ENCODE results near the gene MAGEB17.
"Not testable (repeated sequence)": the region's sequence is repeated elsewhere in the genome, so short reads cannot be mapped to it uniquely, and the experiment has no call there.

The MAGEB17 gene

DNA sequence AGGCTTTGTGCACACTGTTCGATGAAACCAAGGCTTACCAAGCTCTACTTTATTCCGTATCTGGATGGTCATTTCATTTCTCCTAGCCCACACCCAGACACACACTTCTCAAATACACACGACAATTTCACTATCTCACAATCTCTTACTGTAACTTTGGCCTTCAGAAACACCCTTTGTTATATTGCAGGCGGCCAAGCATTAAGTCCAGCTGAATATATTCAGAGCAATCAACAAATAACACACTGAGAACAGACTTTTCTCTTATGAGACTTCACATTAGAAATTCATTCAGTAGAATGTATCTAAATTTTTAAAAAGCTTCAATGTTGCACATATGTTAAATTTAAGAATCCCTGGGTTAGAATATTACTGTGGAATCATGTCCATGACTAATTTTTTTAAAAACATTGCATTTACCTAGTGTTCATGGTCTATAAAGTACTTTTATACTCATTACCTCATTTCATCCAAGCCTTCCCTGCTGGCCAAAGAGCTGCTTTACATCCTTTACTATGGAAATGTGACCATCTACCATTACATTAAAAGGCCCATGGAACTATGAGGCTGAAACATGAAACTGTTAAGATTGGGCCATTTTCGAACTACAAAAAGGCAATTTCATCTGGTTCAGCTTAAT lies 10.5 kb upstream of the MAGEB17 start:
- no peak for DNase-seq (ENCODE audit: low read depth in 2 of 2)

GRCh38 chrX:16160729-16161128 lies 6.6 kb upstream of the MAGEB17 start:
- DNase-seq (ENCODE audit: low read depth in 2 of 2), result no peak

DNA sequence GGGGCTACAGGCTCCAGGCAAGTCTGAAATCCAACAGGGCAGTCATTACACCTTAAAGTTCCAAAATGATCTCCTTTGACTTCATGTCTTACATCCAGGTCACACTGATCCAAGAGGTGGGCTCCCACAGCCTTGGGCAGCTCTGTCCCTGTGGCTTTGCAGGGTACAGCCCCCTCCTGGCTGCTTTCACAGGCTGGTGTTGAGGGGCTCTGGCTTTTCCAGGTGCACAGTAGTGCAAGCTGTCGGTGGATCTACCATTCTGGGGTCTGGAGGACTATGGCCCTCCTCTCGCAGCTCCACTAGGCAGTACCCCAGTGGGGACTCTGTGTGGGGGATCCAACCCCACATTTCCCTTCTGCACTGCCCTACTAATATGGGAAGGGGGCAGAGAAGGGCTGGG lies 6.1 kb upstream of the MAGEB17 start:
- DNase-seq (ENCODE audit: low read depth in 2 of 2), result not testable (repeated sequence)

- no peak for DNase-seq (ENCODE audit: low read depth in 2 of 2)
Observed at GRCh38 chrX:16162391-16162790, 4.9 kb upstream of the MAGEB17 start.

DNA sequence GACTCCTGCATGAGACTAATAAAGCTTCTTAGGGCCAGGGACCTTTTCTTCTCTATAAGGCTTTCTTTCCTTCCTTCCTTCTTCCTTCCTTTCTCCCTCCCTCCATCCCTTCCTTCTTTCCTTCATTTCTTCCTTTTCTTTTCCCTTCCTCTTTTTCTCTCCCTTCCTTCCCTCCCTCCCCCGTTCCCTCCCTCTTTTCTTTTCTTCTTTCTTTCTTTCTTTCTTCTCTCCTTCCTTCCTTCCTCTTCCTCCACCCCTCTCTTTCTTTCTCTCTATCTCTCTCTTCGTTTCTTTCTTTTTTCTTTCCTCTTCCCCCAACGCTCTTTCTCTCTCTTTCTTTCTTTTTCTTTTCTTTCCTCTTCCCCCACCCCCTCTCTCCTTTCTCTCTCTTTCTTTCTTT lies 2.5 kb upstream of the MAGEB17 start:
- no peak for DNase-seq (ENCODE audit: low read depth in 2 of 2)

DNA sequence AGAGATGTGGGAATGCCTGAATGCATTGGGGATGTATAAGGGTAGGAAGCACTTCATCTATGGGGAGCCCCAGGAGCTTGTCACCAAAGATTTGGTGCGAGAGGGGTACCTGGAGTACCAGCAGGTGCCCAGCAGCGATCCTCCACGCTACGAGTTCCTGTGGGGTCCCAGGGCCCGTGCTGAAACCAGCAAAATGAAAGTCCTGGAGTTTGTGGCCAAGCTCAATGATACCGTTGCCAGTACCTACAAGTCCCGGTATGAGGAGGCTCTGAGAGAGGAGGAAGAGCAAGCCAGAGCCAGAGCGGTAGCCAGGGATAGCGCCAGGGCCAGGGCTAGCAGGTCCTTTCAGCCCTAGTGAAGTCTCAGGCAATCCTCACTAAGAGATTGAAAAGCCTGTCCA lies 3.8 kb downstream of the MAGEB17 start:
- DNase-seq (ENCODE audit: low read depth in 2 of 2), result no peak

- DNase-seq (ENCODE audit: low read depth in 2 of 2), result no peak
Observed at GRCh38 chrX:16171944-16172343, 4.7 kb downstream of the MAGEB17 start.

DNA sequence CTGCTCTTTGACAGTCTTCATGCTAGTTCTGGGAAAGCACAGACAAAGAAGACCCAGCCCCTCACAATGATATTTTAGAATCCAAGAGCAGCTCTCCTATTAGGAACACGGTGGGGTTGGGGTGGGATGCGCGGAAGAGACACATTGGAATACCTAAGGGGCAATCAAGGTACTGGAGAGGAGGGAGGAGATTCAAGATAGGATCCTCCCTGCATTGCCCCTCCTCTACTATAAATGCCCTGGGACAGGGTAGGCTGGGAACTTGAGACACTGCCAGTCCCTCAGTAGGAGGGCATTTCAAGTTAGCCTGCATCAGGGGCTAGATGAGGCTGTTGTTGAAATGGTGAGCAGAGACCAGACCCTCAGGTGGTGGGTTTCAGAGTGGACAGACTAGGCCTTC lies 5.1 kb downstream of the MAGEB17 start:
- no peak for DNase-seq (ENCODE audit: low read depth in 2 of 2)

GRCh38 chrX:16175329-16176061 lies 8.2 kb downstream of the MAGEB17 start:
- no peak for DNase-seq (ENCODE audit: low read depth in 2 of 2)

- no peak for DNase-seq (ENCODE audit: low read depth in 2 of 2)
Observed at GRCh38 chrX:16177260-16177659, 10.0 kb downstream of the MAGEB17 start.

- DNase-seq (ENCODE audit: low read depth in 2 of 2), result not testable (repeated sequence)
Observed at GRCh38 chrX:16183843-16184242, 16.6 kb downstream of the MAGEB17 start.

DNA sequence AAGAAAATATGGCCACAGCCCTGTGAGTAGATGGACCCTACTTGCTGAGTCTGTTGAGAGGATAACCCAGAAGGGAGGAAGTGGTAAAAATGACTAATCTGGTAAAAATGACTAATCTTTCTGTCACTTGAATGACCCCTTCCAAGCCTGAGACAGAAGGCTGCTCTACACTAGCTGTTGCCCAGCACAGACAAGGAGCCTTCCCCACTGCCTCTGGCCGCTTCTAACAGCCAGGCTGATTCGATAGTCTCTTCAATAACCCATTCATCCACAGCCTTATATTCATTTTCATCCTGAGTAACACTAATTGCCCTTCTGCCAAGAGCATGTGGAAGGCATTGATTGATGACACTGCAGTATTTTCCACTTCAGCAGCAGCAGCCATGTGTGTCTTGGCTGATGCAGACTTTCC lies 18.4 kb downstream of the MAGEB17 start:
- no peak for DNase-seq (ENCODE audit: low read depth in 2 of 2)

DNA sequence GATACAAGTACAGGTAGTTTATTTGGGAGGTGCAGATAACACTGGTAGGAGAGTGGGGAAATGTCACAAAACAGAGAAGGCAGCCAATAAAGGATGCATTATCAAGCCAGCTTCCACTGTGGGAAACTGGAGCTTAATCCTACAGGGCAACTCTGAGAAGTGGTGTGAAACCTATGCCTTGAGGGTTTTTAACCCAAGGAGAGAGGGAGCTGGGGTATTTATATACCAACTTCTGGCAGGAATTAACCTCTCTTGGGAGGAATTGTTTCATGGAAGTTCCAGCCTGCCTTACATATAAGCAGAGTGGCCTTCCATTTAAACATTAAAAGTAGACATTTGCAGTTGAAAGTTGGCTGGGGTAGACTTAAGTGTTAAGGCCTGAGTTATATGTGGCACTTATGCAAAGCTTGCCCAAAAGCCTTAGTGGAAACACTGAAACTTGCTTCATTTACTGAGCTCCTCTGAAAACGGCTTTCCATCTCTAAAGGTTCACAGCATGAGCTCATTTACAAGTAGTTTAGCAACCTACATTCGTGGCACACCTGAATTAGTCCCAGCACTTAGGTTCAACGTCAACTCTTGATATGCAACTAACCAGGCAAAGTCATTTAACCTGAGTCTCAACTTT lies 19.2 kb downstream of the MAGEB17 start:
- DNase-seq (ENCODE audit: low read depth in 2 of 2), result no peak

DNA sequence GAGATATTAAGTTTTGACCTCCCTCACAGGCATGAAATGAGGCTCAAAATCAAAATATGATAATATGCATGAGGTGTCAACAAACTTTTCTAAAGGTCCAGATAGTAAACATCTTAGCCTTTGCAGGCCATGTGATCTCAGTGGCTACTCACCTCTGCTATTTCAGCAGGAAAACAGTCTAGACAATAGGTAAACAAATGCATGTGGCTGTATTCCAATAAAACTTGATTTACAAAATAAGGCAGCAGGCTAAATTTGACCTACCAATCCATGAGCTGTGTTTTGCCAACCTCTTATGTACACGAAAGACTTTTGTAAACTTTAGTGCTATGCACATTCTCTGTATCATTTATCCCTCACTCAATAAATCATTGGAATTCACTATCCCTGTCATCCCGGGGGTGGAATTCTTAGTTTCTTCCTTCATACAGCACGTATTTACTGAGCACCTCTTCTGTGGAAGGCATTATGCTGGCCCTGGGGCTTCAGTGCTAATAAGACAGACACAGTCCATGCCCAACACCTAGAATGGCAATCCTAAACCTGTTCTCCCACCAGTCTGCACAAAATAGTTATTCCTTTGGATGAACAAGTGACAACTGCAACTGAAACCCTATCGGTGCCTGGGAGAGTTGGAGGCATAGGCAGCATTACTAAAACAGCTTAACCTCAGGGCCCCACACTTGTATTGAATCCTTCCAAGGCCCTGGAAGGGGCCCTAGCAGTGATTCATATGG lies 19.9 kb downstream of the MAGEB17 start:
- no peak for DNase-seq (ENCODE audit: low read depth in 2 of 2)

DNA sequence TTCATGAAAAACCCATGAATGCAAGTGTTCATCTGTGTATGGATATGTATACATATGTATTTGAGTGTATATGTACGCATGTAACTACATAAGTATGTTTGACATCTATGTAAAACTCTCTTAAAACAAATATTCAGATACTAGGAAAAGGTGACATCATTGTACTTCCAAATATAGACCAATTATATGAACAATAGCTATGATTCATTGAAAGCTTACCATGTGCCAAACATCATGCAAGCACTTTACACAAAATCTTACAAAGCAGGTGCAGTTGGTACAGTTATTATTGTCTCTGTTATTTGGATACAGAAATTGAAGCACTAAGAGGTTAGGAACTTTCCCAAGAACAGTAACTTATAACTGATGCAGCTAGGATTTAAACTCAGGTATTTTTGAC lies 21.4 kb downstream of the MAGEB17 start:
- no peak for DNase-seq (ENCODE audit: low read depth in 2 of 2)

DNA sequence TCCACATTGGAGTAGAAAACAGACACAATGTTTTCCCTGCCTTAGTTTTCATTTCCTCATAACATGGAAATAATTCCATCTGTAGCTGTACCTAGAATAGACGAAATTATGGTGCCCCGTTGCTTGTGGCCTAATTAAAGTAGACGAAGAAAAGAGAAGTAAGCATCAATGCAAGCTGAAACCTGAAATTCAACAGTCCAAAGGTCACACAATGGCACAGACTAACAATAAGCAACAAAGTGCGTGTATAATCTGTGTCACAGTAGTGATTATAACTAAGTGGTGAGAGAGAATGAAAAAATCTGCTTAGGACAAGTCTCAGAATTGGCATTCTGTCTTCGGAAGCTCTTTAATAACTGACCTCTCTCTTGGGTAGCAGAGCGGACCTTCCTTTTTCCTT lies 24.3 kb downstream of the MAGEB17 start:
- no peak for DNase-seq (ENCODE audit: low read depth in 2 of 2)

DNA sequence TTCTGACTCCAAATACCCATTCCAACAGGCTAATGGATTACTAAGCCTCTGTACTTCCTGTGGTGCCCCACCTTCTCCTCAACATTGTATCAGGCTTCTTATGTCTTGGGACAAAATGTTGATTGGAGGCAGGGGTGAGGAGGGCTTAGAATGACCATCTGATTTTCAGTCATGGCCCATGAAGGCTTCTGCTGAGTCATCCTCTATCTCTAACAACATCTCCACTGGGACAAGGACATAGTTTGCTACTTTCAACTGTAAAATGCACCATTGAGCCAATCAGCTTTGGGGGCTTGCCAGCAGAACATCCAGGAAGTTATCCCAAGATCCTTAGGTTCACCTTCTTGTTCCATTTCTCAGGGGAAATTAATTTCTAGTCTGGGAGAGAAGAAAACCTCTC lies 29.5 kb downstream of the MAGEB17 start:
- DNase-seq (ENCODE audit: low read depth in 2 of 2), result no peak

- no peak for DNase-seq (ENCODE audit: low read depth in 2 of 2)
Observed at GRCh38 chrX:16199343-16199742, 32.1 kb downstream of the MAGEB17 start.

DNA sequence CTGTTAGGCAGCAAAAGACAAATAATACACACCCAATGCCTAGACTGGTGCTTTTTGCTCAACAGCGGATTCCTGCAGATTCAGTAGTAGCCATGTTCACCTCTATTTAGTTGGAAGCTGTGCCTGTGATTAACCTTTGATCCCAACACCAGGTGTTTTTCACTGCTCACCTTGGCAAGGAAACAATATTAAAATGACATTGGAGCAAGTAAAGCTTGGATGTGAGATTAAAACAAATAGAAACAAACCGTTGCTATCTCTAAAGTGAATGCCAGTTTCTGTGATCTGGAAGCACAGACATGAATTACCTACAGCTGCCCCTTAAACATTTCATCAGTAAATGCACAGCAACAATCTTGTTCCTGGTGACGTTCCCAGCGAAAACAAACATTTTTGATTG lies 35.7 kb downstream of the MAGEB17 start:
- no peak for DNase-seq (ENCODE audit: low read depth in 2 of 2)

- no peak for DNase-seq (ENCODE audit: low read depth in 2 of 2)
Observed at GRCh38 chrX:16204538-16204937, 37.3 kb downstream of the MAGEB17 start.

- no peak for DNase-seq (ENCODE audit: low read depth in 2 of 2)
Observed at GRCh38 chrX:16205840-16206239, 38.6 kb downstream of the MAGEB17 start.

GRCh38 chrX:16207634-16208033 lies 40.4 kb downstream of the MAGEB17 start:
- no peak for DNase-seq (ENCODE audit: low read depth in 2 of 2)

GRCh38 chrX:16208601-16209000 lies 41.3 kb downstream of the MAGEB17 start:
- DNase-seq (ENCODE audit: low read depth in 2 of 2), result no peak
